GM23248 (cell line): ENCODE results near the gene FEV. TPM values are rescaled to one million over a fixed set of nuclear protein-coding genes. Genes with fewer than 3 reads are reported as not detected.

ENCODE experiments used
- DNase-seq: peaks from one replicate; pipeline ENCODE4 v3.0.0-alpha.2; 2015
- H2AFZ ChIP-seq: fragments of 200-600 bp; sonication (generic); 2 replicates; pipeline ENCODE4 v1.6.1; 2016; ENCODE audit warnings: antibody characterized with exemption
- H3F3A ChIP-seq: fragments of 200-600 bp; sonication (generic); 2 replicates; pipeline ENCODE4 v1.6.1; 2016; ENCODE audit warnings: mild to moderate bottlenecking, antibody characterized with exemption, mixed run types; ENCODE audit not compliant: insufficient read depth
- H3K27ac ChIP-seq: fragments of 200-600 bp; sonication (generic); 2 replicates; pipeline ENCODE4 v1.5.1; 2016; ENCODE audit warnings: mild to moderate bottlenecking
- H3K27me3 ChIP-seq: fragments of 200-600 bp; sonication (generic); replicated peaks from 2 replicates; pipeline ENCODE4 v1.6.1; 2016; ENCODE audit warnings: mild to moderate bottlenecking; ENCODE audit not compliant: insufficient read depth
- H3K36me3 ChIP-seq: fragments of 200-600 bp; sonication (generic); 2 replicates; pipeline ENCODE4 v1.6.1; 2016; ENCODE audit warnings: low read depth, mild to moderate bottlenecking
- H3K4me1 ChIP-seq: fragments of 200-600 bp; sonication (generic); 2 replicates; pipeline ENCODE4 v1.6.1; 2016; ENCODE audit warnings: mild to moderate bottlenecking; ENCODE audit not compliant: insufficient read depth
- H3K4me2 ChIP-seq: fragments of 200-600 bp; sonication (generic); one replicate; pipeline ENCODE4 v1.6.1; 2016; ENCODE audit warnings: mild to moderate bottlenecking; ENCODE audit not compliant: unreplicated experiment
- H3K4me3 ChIP-seq: fragments of 200-600 bp; sonication (generic); 2 replicates; pipeline ENCODE4 v1.5.1; 2016; ENCODE audit warnings: mild to moderate bottlenecking
- H3K79me2 ChIP-seq: fragments of 200-600 bp; sonication (generic); 2 replicates; pipeline ENCODE4 v1.6.1; 2016; ENCODE audit warnings: mild to moderate bottlenecking; ENCODE audit not compliant: insufficient read depth
- H3K9ac ChIP-seq: fragments of 200-600 bp; sonication (generic); 2 replicates; pipeline ENCODE4 v1.6.1; 2016; ENCODE audit warnings: mild to moderate bottlenecking
- H3K9me2 ChIP-seq: fragments of 200-600 bp; sonication (generic); 2 replicates; pipeline ENCODE4 v1.6.1; 2016; ENCODE audit warnings: mixed run types, mild to moderate bottlenecking, moderate library complexity; ENCODE audit not compliant: insufficient read depth
- H3K9me3 ChIP-seq: fragments of 200-600 bp; sonication (generic); one replicate; pipeline ENCODE4 v1.6.1; 2017; ENCODE audit warnings: low read depth
- H4K20me1 ChIP-seq: fragments of 200-600 bp; sonication (generic); 2 replicates; pipeline ENCODE4 v1.6.0; 2016; ENCODE audit not compliant: insufficient read depth
- EZH2 ChIP-seq: fragments of 200-600 bp; sonication (generic); IDR thresholded peaks from 2 replicates; pipeline ENCODE4 v1.6.1; 2018; ENCODE audit warnings: antibody characterized with exemption, mild to moderate bottlenecking; ENCODE audit not compliant: insufficient read depth, poor library complexity, severe bottlenecking
- EZH2phosphoT487 ChIP-seq: fragments of 200-600 bp; sonication (generic); IDR thresholded peaks from 2 replicates; pipeline ENCODE4 v1.6.1; 2018; ENCODE audit warnings: antibody characterized with exemption, moderate library complexity, mild to moderate bottlenecking, low read depth; ENCODE audit not compliant: insufficient read depth
- WGBS, 2 experiments: methylation state at CpG; one replicate each; pipeline ENCODE4 v1.1.6; 2015 to 2017; ENCODE audit warnings: low lambda C conversion rate in 2 of 2, low coverage in 1 of 2; ENCODE audit errors: missing lambda C conversion rate in 2 of 2; 5-methylcytosine and 5-hydroxymethylcytosine counted together
- in situ Hi-C: fragments of 300-500 bp; cut with MboI; formaldehyde crosslinking; loops from 2 replicates; pipeline ENCODE4 v1.15.0; 2020
- polyA plus RNA-seq: library from polyadenylated mRNA; unstranded; fragments of >200 nt; fragmentation: Nextera tagmentation; extraction: Ambion mirVana; gene quantifications from 2 replicates; pipeline ENCODE4 v1.2.1, GENCODE V29; 2016
- total RNA-seq: library from RNA; depleted of rRNA; stranded (reverse); fragments of >200 nt; shearing (Covaris generic); gene quantifications from 2 replicates; pipeline ENCODE4 v1.2.3, GENCODE V29; 2014

Gene FEV
- total and polyA plus RNA-seq, 2 experiments from 2014 or later: not detected

DNA sequence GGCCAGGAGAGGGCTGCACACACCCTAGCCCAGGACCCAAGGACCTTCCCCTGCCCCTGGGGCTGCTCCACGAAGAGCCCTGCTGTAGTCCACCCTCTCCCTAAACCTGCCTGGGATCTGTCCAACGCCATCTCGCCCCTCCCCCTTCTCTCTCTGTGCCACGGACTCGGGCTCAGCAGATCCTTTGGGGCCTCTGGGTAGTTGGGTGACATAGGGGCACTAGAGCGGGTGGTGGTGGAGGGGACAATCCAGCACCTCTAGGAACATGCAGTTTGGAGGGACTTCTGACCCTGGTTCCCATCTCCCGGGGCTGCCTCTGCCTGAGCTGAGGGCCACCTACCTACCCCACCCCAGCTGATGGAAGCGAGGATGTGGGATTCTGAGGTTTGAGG lies 15.6 kb upstream of the FEV start:
- no peaks in the 10 kb centered on the region for H3K4me1 ChIP-seq
- no peaks in the 10 kb centered on the region for H3K9me2 ChIP-seq
- no peak overlapping the region for H3K4me2 ChIP-seq
- H3F3A ChIP-seq: no peaks in the 10 kb centered on the region
- in situ Hi-C loops: no loop called here
- no peak for DNase-seq
- no peaks in the 10 kb centered on the region for H3K79me2 ChIP-seq
- H3K36me3 ChIP-seq: no peaks in the 10 kb centered on the region
- no peak overlapping the region for H2AFZ ChIP-seq
- no peaks in the 10 kb centered on the region for H3K9me3 ChIP-seq
- peaks cover 62% of the 10 kb centered on the region for H3K27me3 ChIP-seq
- H4K20me1 ChIP-seq: no peaks in the 10 kb centered on the region
- H3K27ac ChIP-seq: no peak overlapping the region
- no peak overlapping the region for H3K4me3 ChIP-seq
- 10 to 14% methylated on average over 8 of the region's 8 CpGs for WGBS, 2 experiments
- TF ChIP-seq EZH2: no peak
- TF ChIP-seq EZH2phosphoT487: no peak
- no peak overlapping the region for H3K9ac ChIP-seq

DNA sequence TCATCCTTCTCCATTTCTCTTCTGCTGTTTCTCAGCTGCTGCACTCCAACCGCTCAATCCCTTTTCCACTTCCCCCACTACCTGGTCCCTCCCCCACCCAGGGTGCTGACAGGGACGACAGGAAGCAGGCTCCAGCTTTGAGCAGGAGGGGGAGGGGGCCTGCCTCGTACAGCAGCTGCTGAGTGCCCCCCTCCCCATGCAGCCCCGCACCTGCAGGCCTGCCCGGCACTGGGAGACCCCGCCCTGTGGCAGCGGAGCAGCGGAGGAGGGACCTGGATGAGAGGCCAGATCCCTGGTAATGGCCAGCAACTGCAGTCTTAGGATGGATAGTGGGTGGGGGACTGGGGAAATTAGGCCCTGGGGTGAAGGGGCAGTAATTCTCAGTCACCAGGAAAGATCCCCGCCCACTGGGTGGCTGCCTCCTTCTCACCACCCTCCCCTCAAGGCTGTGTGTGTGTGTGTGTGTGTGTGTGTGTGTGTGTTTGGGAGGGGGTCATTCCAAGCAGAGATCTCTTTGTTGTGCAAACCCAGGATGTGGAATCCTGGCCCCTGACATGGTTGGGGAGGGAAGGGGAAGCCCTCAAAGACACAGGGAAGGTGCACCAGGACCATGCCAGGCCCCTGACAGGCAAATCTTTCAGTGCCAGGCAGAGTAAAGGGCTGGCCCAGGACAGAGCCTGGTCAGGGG lies 15.0 kb upstream of the FEV start:
- in situ Hi-C loops: no loop called here
- no peak for TF ChIP-seq EZH2
- no peak for TF ChIP-seq EZH2phosphoT487
- no peaks in the 10 kb centered on the region for H3K36me3 ChIP-seq
- H3K9me3 ChIP-seq: no peaks in the 10 kb centered on the region
- H3K27ac ChIP-seq: no peak overlapping the region
- H2AFZ ChIP-seq: no peak overlapping the region
- H3K4me1 ChIP-seq: no peaks in the 10 kb centered on the region
- WGBS, 2 experiments: 11 to 19% methylated on average over 3 to 9 of the region's 9 CpGs
- H3K9me2 ChIP-seq: no peaks in the 10 kb centered on the region
- H3K27me3 ChIP-seq: peaks cover 62% of the 10 kb centered on the region
- H3F3A ChIP-seq: no peaks in the 10 kb centered on the region
- H4K20me1 ChIP-seq: no peaks in the 10 kb centered on the region
- no peak overlapping the region for H3K9ac ChIP-seq
- H3K4me3 ChIP-seq: no peak overlapping the region
- H3K79me2 ChIP-seq: no peaks in the 10 kb centered on the region
- no peak for DNase-seq
- H3K4me2 ChIP-seq: no peak overlapping the region

DNA sequence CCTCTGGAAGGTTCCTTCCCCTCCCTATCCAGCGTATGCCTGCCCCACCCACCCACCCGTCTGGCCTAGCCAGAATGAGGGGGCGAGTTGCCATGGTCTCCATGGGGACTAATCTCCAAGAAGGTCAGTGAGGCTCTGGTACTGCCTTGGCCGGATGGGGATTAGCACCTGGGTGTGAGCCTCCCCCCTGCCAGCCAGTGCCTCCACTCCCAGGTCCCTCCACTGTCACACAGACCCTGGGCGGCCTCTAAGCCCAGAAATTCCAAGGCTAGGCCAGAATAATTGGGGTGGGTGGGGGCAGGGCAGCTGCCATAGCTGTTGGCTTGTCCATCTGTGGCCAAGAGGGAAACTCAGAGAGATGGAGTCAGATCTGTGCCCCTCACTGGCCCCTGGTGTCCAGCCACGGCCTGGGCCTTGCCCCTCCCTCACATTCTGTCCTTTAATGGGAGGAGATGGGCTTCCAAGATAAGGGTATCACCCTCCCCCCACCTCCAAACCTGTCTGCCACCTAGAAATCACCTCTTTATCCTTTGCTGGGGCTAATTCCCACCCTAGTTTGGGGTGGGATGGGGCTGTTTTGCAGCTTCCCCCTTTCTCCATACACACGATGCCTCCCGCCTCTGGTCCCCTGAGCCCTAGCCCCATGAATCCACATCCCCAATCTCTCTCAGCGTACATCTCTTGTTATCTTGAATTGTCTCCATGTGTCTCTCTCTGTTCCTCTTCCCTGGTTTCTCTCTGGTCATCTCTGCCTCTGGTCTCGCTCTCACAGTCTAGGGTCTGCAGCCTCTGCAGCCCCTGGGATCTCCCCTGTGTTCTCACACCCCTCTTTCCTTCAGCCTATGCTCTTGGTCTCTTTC lies 14.3 kb upstream of the FEV start:
- Histone ChIP-seq H2AFZ (no peak overlapping the region), H3K9me3 (no peaks in the 10 kb centered on the region), H3K27ac (no peak overlapping the region), H3F3A (no peaks in the 10 kb centered on the region), H3K27me3 (peaks cover 62% of the 10 kb centered on the region), H3K4me2 (no peak overlapping the region), H3K4me3 (no peak overlapping the region), H3K9ac (no peak overlapping the region), H3K9me2 (no peaks in the 10 kb centered on the region), H3K4me1 (no peaks in the 10 kb centered on the region), H4K20me1 (no peaks in the 10 kb centered on the region), H3K36me3 (no peaks in the 10 kb centered on the region), H3K79me2 (no peaks in the 10 kb centered on the region)
- no peak for DNase-seq
- TF ChIP-seq EZH2: no peak
- no peak for TF ChIP-seq EZH2phosphoT487
- in situ Hi-C loops: no loop called here
- 34 to 64% methylated on average over 8 to 10 of the region's 10 CpGs for WGBS, 2 experiments

- no peaks in the 10 kb centered on the region for H3K79me2 ChIP-seq
- no peaks in the 10 kb centered on the region for H3K9me2 ChIP-seq
- no peak overlapping the region for H3K4me2 ChIP-seq
- no peak overlapping the region for H3K4me3 ChIP-seq
- H3K9me3 ChIP-seq: no peaks in the 10 kb centered on the region
- no peaks in the 10 kb centered on the region for H3K36me3 ChIP-seq
- 76% methylated on average over 12 of the region's 12 CpGs for WGBS, 2 experiments
- no peak overlapping the region for H3K9ac ChIP-seq
- no peaks in the 10 kb centered on the region for H4K20me1 ChIP-seq
- TF ChIP-seq EZH2 (no peak), EZH2phosphoT487 (no peak)
- H3K4me1 ChIP-seq: no peaks in the 10 kb centered on the region
- H3F3A ChIP-seq: no peaks in the 10 kb centered on the region
- in situ Hi-C loops: no loop called here
- H3K27me3 ChIP-seq: peaks cover 61% of the 10 kb centered on the region
- no peak for DNase-seq
- H2AFZ ChIP-seq: no peak overlapping the region
- H3K27ac ChIP-seq: no peak overlapping the region
Measured at GRCh38 chr2:218998414-218999002, 13.5 kb upstream of the FEV start.
